K562 (cell line): ENCODE measurements around the gene PYGO2. TPM values are rescaled to one million over a fixed set of nuclear protein-coding genes. Genes with fewer than 3 reads are reported as not detected.

Experiments used
- CBX8 ChIP-seq: fragments of 200-600 bp; sonication (generic); IDR thresholded peaks from 2 replicates; pipeline ENCODE4 v1.6.1; 2012; ENCODE audit warnings: borderline replicate concordance, mixed run types, low read depth, mild to moderate bottlenecking, moderate library complexity, mixed read lengths, low read length, control low read depth, inconsistent platforms; ENCODE audit not compliant: poor library complexity, severe bottlenecking; ENCODE audit errors: extremely low read depth
- ELF1 ChIP-seq: fragments of 200-800 bp; sonication (Bioruptor generic); IDR thresholded peaks from 2 replicates; pipeline ENCODE4 v1.6.1; 2016; ENCODE audit warnings: missing genetic modification characterization, missing compliant biosample characterization
- MED1 ChIP-seq: sonication (generic); formaldehyde crosslinking; IDR thresholded peaks from 2 replicates; pipeline ENCODE4 v1.8.1; 2023; ENCODE audit warnings: missing genetic modification reagents, borderline replicate concordance
- MEF2A ChIP-seq: IDR thresholded peaks from 2 replicates; pipeline ENCODE4 v1.6.1; 2011; ENCODE audit warnings: low read depth, mild to moderate bottlenecking, low read length, moderate library complexity; ENCODE audit not compliant: control insufficient read depth
- PCBP1 ChIP-seq: fragments of 200-400 bp; formaldehyde crosslinking; IDR thresholded peaks from 2 replicates; pipeline ENCODE4 v1.6.1; 2018; ENCODE audit warnings: mild to moderate bottlenecking, low read depth, low read length; ENCODE audit not compliant: poor library complexity, severe bottlenecking
- PHF21A ChIP-seq: fragments of 450-650 bp; IDR thresholded peaks from 2 replicates; pipeline ENCODE4 v1.6.1; 2017; ENCODE audit warnings: low read depth, borderline replicate concordance
- POLR3A ChIP-seq: IDR thresholded peaks from 2 replicates; pipeline ENCODE4 v1.6.1; 2011; ENCODE audit warnings: borderline replicate concordance, mild to moderate bottlenecking, moderate library complexity; ENCODE audit not compliant: insufficient read length, insufficient read depth; ENCODE audit errors: extremely low read depth
- SMAD3 ChIP-seq: fragments of 450-650 bp; formaldehyde crosslinking; conservative IDR thresholded peaks from 2 replicates; pipeline ENCODE4 v1.4.0; 2020; ENCODE audit warnings: mild to moderate bottlenecking
- YY1 ChIP-seq, 3 experiments: IDR thresholded peaks; 2 replicates each; pipeline ENCODE4 v1.6.1; 2011; ENCODE audit warnings: low read length in 2 of 3, mild to moderate bottlenecking in 2 of 3, moderate library complexity in 2 of 3, borderline replicate concordance in 1 of 3, control low read depth in 1 of 3, low read depth in 1 of 3; ENCODE audit not compliant: insufficient read depth in 3 of 3, insufficient replicate concordance in 2 of 3, control insufficient read depth in 1 of 3, insufficient read length in 1 of 3; ENCODE audit errors: extremely low read depth in 1 of 3
- ZNF507 ChIP-seq: conservative IDR thresholded peaks from 2 replicates; pipeline ENCODE4 v1.6.1; 2017; ENCODE audit warnings: missing genetic modification characterization, missing compliant biosample characterization
- polyA plus RNA-seq, 8 experiments: library from polyadenylated mRNA; depleted of rRNA in 4 of 8; stranded (reverse) in 5 of 8; unstranded in 3 of 8; fragments of >200 nt; fragmentation: Nextera tagmentation in 2 of 8; fragmentation: Illumina TruSeq in 1 of 8; extraction: Ambion mirVana in 2 of 8; extraction: Trizol in 1 of 8; gene quantifications; 2 replicates each; pipeline versions ENCODE4 v1.2.1 to v1.2.3, GENCODE V29; 2011 to 2014; ENCODE audit warnings: inconsistent platforms in 1 of 8, missing spikeins in 1 of 8
- total RNA-seq, 7 experiments: library from RNA; depleted of rRNA in 6 of 7; stranded (reverse); fragments of >200 nt in 6 of 7; fragmentation: Illumina TruSeq in 2 of 7; extraction: Trizol in 2 of 7; gene quantifications; 2 replicates each; pipeline versions ENCODE4 v1.2.1 to v1.2.3, GENCODE V29; 2011 to 2021; ENCODE audit warnings: low replicate concordance in 1 of 7
- TF ChIP-seq, protein P1 (sequence below): fragments of 450-650 bp; IDR thresholded peaks from 2 replicates; pipeline ENCODE4 v1.7.1; 2018; ENCODE audit warnings: mild to moderate bottlenecking, low read depth; ENCODE audit not compliant: partially characterized antibody
- TF ChIP-seq, protein P2 (sequence below): IDR thresholded peaks from 2 replicates; pipeline ENCODE4 v1.6.1; 2016; ENCODE audit warnings: missing genetic modification characterization, missing compliant biosample characterization
- TF ChIP-seq, protein P3 (sequence below), 2 experiments: IDR thresholded peaks; 2 replicates each; pipeline ENCODE4 v1.6.1; 2012; ENCODE audit warnings: improper control_type of control experiment in 2 of 2, low read depth in 2 of 2, low read length in 2 of 2, borderline replicate concordance in 1 of 2
- TF ChIP-seq, protein P4 (sequence below): fragments of 250-450 bp; sonication (Bioruptor Pico); IDR thresholded peaks from 2 replicates; pipeline ENCODE4 v1.5.0; 2021
- TF ChIP-seq, protein P5 (sequence below): fragments of 450-650 bp; formaldehyde crosslinking; IDR thresholded peaks from 2 replicates; pipeline ENCODE4 v1.4.0; 2022; ENCODE audit warnings: missing genetic modification characterization

PYGO2 gene
- total and polyA plus RNA-seq, 9 of the 15 experiments (the other 6 are each of a cell fraction or from before 2014, with no cell fraction given) = 8.3 to 36.2 (median 18.2) TPM

DNA sequence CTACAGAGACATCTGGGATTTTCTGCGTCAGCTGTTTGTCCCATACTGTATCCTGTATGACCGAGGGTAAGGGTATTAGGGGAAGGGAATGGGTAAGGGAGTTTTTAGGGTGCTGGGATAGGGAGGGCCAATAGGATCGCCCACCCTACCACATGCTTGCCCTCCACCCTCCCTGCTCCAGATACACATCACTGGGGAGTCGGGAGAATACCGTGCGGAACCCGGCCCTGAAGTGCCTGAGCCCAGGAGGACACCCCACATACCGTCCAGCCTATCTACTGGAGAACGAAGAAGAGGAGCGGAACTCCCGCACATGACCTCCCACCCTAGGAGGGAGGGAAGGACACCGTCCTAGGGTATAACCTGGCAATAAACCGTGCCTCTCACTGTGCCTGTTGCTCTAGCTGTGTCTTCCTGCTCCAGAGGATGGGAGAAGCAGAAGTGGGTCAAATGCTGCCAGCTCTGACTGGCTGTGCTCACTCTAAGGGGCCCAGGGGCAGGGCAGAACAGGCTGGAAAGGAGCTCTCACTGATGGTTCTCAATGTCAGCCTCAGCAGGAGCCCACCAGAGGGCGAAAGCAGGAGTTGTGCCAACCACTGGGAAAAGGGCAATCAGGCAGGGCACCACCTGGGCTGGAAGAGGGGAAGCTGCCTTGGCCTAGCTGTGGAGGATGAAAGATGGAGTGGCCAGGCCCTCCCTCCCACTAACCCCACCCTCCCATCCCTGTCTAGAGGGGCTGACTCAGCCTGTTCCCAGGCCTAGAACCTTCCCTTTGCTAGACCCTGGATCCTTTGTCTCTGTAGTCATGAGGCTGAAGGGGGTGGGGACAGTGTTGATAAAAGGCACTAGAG is 31.4 kb upstream of the PYGO2 start (continued):
- TF ChIP-seq, protein P1, sequence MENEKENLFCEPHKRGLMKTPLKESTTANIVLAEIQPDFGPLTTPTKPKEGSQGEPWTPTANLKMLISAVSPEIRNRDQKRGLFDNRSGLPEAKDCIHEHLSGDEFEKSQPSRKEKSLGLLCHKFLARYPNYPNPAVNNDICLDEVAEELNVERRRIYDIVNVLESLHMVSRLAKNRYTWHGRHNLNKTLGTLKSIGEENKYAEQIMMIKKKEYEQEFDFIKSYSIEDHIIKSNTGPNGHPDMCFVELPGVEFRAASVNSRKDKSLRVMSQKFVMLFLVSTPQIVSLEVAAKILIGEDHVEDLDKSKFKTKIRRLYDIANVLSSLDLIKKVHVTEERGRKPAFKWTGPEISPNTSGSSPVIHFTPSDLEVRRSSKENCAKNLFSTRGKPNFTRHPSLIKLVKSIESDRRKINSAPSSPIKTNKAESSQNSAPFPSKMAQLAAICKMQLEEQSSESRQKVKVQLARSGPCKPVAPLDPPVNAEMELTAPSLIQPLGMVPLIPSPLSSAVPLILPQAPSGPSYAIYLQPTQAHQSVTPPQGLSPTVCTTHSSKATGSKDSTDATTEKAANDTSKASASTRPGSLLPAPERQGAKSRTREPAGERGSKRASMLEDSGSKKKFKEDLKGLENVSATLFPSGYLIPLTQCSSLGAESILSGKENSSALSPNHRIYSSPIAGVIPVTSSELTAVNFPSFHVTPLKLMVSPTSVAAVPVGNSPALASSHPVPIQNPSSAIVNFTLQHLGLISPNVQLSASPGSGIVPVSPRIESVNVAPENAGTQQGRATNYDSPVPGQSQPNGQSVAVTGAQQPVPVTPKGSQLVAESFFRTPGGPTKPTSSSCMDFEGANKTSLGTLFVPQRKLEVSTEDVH = no peak
- no peak for TF ChIP-seq MEF2A
- TF ChIP-seq, protein P2, sequence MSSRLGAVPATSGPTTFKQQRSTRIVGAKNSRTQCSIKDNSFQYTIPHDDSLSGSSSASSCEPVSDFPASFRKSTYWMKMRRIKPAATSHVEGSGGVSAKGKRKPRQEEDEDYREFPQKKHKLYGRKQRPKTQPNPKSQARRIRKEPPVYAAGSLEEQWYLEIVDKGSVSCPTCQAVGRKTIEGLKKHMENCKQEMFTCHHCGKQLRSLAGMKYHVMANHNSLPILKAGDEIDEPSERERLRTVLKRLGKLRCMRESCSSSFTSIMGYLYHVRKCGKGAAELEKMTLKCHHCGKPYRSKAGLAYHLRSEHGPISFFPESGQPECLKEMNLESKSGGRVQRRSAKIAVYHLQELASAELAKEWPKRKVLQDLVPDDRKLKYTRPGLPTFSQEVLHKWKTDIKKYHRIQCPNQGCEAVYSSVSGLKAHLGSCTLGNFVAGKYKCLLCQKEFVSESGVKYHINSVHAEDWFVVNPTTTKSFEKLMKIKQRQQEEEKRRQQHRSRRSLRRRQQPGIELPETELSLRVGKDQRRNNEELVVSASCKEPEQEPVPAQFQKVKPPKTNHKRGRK (tag) = no peak
- no peak for TF ChIP-seq CBX8
- TF ChIP-seq, protein P3, sequence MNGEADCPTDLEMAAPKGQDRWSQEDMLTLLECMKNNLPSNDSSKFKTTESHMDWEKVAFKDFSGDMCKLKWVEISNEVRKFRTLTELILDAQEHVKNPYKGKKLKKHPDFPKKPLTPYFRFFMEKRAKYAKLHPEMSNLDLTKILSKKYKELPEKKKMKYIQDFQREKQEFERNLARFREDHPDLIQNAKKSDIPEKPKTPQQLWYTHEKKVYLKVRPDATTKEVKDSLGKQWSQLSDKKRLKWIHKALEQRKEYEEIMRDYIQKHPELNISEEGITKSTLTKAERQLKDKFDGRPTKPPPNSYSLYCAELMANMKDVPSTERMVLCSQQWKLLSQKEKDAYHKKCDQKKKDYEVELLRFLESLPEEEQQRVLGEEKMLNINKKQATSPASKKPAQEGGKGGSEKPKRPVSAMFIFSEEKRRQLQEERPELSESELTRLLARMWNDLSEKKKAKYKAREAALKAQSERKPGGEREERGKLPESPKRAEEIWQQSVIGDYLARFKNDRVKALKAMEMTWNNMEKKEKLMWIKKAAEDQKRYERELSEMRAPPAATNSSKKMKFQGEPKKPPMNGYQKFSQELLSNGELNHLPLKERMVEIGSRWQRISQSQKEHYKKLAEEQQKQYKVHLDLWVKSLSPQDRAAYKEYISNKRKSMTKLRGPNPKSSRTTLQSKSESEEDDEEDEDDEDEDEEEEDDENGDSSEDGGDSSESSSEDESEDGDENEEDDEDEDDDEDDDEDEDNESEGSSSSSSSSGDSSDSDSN (IDR thresholded peaks at IDR 0.05; ENCODE audit: borderline replicate concordance in 1 of 2, low read depth in 2 of 2, low read length in 2 of 2) = no peak
- TF ChIP-seq, protein P4, sequence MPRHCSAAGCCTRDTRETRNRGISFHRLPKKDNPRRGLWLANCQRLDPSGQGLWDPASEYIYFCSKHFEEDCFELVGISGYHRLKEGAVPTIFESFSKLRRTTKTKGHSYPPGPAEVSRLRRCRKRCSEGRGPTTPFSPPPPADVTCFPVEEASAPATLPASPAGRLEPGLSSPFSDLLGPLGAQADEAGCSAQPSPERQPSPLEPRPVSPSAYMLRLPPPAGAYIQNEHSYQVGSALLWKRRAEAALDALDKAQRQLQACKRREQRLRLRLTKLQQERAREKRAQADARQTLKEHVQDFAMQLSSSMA (CRISPR knock-in tag) = no peak
- no peak for TF ChIP-seq SMAD3 (CRISPR knock-in tag)
- no peak for TF ChIP-seq ELF1
- TF ChIP-seq, protein P5, sequence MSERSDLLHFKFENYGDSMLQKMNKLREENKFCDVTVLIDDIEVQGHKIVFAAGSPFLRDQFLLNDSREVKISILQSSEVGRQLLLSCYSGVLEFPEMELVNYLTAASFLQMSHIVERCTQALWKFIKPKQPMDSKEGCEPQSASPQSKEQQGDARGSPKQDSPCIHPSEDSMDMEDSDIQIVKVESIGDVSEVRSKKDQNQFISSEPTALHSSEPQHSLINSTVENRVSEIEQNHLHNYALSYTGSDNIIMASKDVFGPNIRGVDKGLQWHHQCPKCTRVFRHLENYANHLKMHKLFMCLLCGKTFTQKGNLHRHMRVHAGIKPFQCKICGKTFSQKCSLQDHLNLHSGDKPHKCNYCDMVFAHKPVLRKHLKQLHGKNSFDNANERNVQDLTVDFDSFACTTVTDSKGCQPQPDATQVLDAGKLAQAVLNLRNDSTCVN (CRISPR knock-in tag) = no peak
- no peak for TF ChIP-seq PCBP1
- TF ChIP-seq MED1 = no peak
- TF ChIP-seq YY1 (IDR thresholded peaks at IDR 0.05; ENCODE audit: borderline replicate concordance in 1 of 3, control insufficient read depth in 1 of 3, extremely low read depth in 1 of 3, insufficient read depth in 3 of 3, insufficient read length in 1 of 3, insufficient replicate concordance in 2 of 3, low read depth in 1 of 3, low read length in 2 of 3) = no peak
- no peak for TF ChIP-seq PHF21A
- TF ChIP-seq POLR3A = no peak
- no peak for TF ChIP-seq ZNF507
